Fibroblast of mammary gland (primary cell): Measurements from ENCODE around the gene CA10.

Experiments
- DNase-seq: peaks from one replicate; pipeline ENCODE4 v3.0.0-alpha.2; 2010; ENCODE audit warnings: low read depth
- H3K4me3 ChIP-seq: 2 replicates; pipeline ENCODE4 v1.5.1; 2011; ENCODE audit warnings: low read depth, mild to moderate bottlenecking, low read length, moderate library complexity; ENCODE audit not compliant: control insufficient read depth
- CTCF ChIP-seq: conservative IDR thresholded peaks from 2 replicates; pipeline ENCODE4 v1.5.1; 2011; ENCODE audit warnings: low read depth, low read length, inconsistent platforms; ENCODE audit not compliant: control insufficient read depth, insufficient read depth

CA10 gene

GRCh38 chr17:51914577-51914976, 243.9 kb downstream of the CA10 start:
- TF ChIP-seq CTCF = no peak
- no peak for DNase-seq

GRCh38 chr17:51913491-51914205, 244.9 kb downstream of the CA10 start:
- no peak for TF ChIP-seq CTCF
- no peak overlapping the region for H3K4me3 ChIP-seq
- no peak for DNase-seq

More at GRCh38 chr17:51914577-51914976, 243.9 kb downstream of the CA10 start:
- no peak overlapping the region for H3K4me3 ChIP-seq

- DNase-seq = no peak
- no peak for TF ChIP-seq CTCF
- no peak overlapping the region for H3K4me3 ChIP-seq
These were observed 245.6 kb downstream of the CA10 start for GRCh38 chr17:51912939-51913338.

- no peak overlapping the region for H3K4me3 ChIP-seq
- no peak for DNase-seq
- TF ChIP-seq CTCF = no peak
These were observed 247.3 kb downstream of the CA10 start for GRCh38 chr17:51911237-51911636.

GRCh38 chr17:51909971-51910370, 248.5 kb downstream of the CA10 start:
- no peak for TF ChIP-seq CTCF
- no peak overlapping the region for H3K4me3 ChIP-seq
- DNase-seq = no peak

GRCh38 chr17:51908841-51909537, 249.5 kb downstream of the CA10 start:
- DNase-seq = no peak
- TF ChIP-seq CTCF = no peak
- H3K4me3 ChIP-seq = no peak overlapping the region
